HG03025 (cell line): ENCODE results near the gene C2orf49.

ENCODE experiments used
- ATAC-seq: cut with Tn5 transposase; IDR thresholded peaks from one replicate; pipeline ENCODE4 v1.9.1; 2021; ENCODE audit warnings: mild to moderate bottlenecking, moderate library complexity; ENCODE audit not compliant: unreplicated experiment, low FRiP score

The C2orf49 gene

GRCh38 chr2:105337122-105338019 is at the start of gene C2orf49:
Gene C2orf49, plus strand, starts transcription at chr2:105337540. Its CDS starts 48 bp downstream, at chr2:105337588.
- ATAC-seq: peak; percentile 95

- ATAC-seq: no peak
Observed at GRCh38 chr2:105287692-105288091, 49.6 kb upstream of the C2orf49 start.

GRCh38 chr2:105288133-105288532 is 49.2 kb upstream of the C2orf49 start:
- no peak for ATAC-seq

- no peak for ATAC-seq
Observed at GRCh38 chr2:105290981-105291660, 46.2 kb upstream of the C2orf49 start.

- no peak for ATAC-seq
Observed at GRCh38 chr2:105291981-105292380, 45.4 kb upstream of the C2orf49 start.

GRCh38 chr2:105294046-105294445 is 43.3 kb upstream of the C2orf49 start:
- ATAC-seq: no peak

GRCh38 chr2:105294844-105295481 is 42.4 kb upstream of the C2orf49 start:
- ATAC-seq: no peak

- ATAC-seq: no peak
Observed at GRCh38 chr2:105296017-105296611, 41.2 kb upstream of the C2orf49 start.

- ATAC-seq: no peak
Observed at GRCh38 chr2:105297216-105297615, 40.1 kb upstream of the C2orf49 start.

- ATAC-seq: no peak
Observed at GRCh38 chr2:105298017-105298416, 39.3 kb upstream of the C2orf49 start.

GRCh38 chr2:105299290-105299689 is 38.0 kb upstream of the C2orf49 start:
- ATAC-seq: no peak

- ATAC-seq: no peak
Observed at GRCh38 chr2:105301646-105302045, 35.7 kb upstream of the C2orf49 start.

GRCh38 chr2:105307146-105307545 is 30.2 kb upstream of the C2orf49 start:
- no peak for ATAC-seq

GRCh38 chr2:105307550-105307949 is 29.8 kb upstream of the C2orf49 start:
- ATAC-seq: no peak

- ATAC-seq: no peak
Observed at GRCh38 chr2:105307962-105308361, 29.4 kb upstream of the C2orf49 start.

GRCh38 chr2:105308382-105309146 is 28.8 kb upstream of the C2orf49 start:
- no peak for ATAC-seq

- ATAC-seq: no peak
Observed at GRCh38 chr2:105309147-105309545, 28.2 kb upstream of the C2orf49 start.

GRCh38 chr2:105313877-105314276 is 23.5 kb upstream of the C2orf49 start:
- ATAC-seq: no peak

- peak; percentile 53 for ATAC-seq
Observed at GRCh38 chr2:105315314-105315713, 22.0 kb upstream of the C2orf49 start.

GRCh38 chr2:105317937-105318336 is 19.4 kb upstream of the C2orf49 start:
- ATAC-seq: no peak
